ENCODE measurements around the gene ABCC4. TPM values are rescaled to one million over a fixed set of nuclear protein-coding genes. Genes with fewer than 3 reads are reported as not detected.
A peak's percentile ranks its signal among the peaks of the same experiment; 100 is the strongest.

The ABCC4 gene, protein sequence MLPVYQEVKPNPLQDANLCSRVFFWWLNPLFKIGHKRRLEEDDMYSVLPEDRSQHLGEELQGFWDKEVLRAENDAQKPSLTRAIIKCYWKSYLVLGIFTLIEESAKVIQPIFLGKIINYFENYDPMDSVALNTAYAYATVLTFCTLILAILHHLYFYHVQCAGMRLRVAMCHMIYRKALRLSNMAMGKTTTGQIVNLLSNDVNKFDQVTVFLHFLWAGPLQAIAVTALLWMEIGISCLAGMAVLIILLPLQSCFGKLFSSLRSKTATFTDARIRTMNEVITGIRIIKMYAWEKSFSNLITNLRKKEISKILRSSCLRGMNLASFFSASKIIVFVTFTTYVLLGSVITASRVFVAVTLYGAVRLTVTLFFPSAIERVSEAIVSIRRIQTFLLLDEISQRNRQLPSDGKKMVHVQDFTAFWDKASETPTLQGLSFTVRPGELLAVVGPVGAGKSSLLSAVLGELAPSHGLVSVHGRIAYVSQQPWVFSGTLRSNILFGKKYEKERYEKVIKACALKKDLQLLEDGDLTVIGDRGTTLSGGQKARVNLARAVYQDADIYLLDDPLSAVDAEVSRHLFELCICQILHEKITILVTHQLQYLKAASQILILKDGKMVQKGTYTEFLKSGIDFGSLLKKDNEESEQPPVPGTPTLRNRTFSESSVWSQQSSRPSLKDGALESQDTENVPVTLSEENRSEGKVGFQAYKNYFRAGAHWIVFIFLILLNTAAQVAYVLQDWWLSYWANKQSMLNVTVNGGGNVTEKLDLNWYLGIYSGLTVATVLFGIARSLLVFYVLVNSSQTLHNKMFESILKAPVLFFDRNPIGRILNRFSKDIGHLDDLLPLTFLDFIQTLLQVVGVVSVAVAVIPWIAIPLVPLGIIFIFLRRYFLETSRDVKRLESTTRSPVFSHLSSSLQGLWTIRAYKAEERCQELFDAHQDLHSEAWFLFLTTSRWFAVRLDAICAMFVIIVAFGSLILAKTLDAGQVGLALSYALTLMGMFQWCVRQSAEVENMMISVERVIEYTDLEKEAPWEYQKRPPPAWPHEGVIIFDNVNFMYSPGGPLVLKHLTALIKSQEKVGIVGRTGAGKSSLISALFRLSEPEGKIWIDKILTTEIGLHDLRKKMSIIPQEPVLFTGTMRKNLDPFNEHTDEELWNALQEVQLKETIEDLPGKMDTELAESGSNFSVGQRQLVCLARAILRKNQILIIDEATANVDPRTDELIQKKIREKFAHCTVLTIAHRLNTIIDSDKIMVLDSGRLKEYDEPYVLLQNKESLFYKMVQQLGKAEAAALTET (N-terminal part only)
- 9.0 TPM for total RNA-seq

- peak; percentile 32 for DNase-seq
Measured at GRCh38 chr13:95301183-95301967, at the start of gene ABCC4. ABCC4 (minus strand) TSS chr13:95301451; CDS start chr13:95301314, 137 bp downstream.

- DNase-seq: no peak
Measured at GRCh38 chr13:95349267-95349666, 48.0 kb upstream of the ABCC4 start.

DNA sequence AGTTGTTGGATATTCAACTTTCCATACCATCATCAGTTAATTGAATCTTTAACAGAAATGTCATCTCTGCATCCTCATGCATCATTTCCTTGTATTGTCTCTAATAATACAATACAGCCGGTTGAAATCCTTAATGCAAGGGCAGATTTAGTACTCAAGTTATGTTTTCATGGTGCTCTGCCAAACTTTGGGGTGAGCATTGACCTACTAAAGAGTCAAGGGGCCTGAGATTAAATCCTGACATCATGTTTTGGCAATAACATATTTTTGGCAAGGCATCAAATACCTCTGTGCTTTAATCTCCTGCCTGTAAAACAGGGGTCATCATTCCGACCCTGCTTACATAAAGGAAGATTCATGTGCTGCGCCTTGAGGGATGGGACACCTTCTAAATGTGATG, 42.7 kb upstream of the ABCC4 start:
- DNase-seq: no peak

DNA sequence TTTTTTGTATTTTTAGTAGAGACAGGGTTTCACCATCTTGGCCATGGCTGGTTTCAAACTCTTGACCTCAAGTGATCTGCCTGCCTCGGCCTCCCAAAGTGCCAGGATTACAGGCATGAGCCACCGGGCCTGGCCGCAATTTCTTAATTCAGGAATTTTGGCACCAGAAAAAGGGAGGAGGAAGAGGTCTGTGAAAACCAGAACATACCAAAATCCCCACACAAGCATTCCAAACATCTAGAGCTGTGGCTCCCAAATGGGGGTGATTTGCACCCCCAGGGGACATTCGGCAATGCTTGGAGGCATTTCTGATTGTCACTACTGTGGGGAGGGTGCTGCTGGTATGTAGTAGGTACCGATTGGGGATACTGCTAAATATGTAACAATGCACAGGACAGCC, 40.2 kb upstream of the ABCC4 start:
- DNase-seq: no peak

GRCh38 chr13:95338905-95339304, 37.7 kb upstream of the ABCC4 start:
- DNase-seq: no peak

DNA sequence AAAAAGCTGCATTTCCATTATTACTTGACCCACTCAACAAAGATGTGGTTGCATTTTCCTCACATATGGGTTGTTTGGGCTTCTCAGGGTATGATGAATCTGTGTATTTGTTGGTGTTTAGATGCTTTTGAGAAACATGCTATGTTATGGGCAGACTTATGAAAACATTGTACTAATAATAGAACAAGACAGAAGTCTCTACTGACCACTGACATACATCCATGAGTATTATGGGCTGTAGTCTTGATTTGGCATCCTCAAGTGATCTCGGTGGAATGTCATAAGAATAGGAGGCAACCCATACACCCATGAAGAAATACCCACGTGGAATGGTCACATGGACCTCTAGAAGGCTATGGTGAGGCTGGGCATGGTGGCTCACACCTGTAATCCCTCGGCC, 36.3 kb upstream of the ABCC4 start:
- DNase-seq: no peak

- no peak for DNase-seq
Measured at GRCh38 chr13:95335667-95336066, 34.4 kb upstream of the ABCC4 start.

DNA sequence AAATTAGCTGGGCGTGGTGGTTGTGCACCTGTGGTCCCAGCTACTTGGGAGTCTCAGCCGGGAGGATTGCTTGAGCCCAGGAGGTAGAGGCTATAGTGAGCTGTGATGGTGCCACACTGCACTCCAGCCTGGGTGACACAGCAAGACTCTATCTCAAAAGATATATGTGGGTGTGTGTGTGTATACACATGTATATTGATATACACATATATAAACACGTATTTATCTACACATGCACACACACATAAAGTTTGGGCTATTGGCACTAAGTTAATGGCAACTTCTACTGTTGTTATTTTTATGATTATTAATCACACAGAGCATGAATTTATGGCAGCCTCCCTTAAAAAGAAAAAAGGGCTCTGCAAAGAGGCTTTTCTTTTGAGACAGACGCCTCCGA, 27.1 kb upstream of the ABCC4 start:
- no peak for DNase-seq

- DNase-seq: no peak
Measured at GRCh38 chr13:95327190-95327589, 25.9 kb upstream of the ABCC4 start.

DNA sequence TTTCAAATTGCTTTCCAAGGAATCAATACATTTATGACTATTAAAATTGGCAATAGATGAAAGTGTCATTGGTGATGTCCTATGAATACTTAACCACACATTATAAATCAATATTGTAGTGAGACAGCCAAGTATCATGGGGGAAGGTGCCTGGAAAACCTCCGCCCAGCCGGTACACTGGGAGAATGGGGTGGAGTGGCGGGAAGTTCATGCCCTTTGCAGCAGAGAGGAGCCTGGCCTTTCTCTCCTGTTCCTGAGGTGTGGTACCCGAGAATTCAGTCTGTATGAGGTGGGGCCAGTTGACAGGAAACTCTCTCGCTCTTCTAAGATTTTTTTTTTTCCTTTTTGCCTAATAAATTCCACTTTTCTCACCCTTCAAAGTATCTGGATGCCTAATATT, 25.4 kb upstream of the ABCC4 start:
- no peak for DNase-seq

GRCh38 chr13:95325485-95325884, 24.2 kb upstream of the ABCC4 start:
- DNase-seq: no peak

DNA sequence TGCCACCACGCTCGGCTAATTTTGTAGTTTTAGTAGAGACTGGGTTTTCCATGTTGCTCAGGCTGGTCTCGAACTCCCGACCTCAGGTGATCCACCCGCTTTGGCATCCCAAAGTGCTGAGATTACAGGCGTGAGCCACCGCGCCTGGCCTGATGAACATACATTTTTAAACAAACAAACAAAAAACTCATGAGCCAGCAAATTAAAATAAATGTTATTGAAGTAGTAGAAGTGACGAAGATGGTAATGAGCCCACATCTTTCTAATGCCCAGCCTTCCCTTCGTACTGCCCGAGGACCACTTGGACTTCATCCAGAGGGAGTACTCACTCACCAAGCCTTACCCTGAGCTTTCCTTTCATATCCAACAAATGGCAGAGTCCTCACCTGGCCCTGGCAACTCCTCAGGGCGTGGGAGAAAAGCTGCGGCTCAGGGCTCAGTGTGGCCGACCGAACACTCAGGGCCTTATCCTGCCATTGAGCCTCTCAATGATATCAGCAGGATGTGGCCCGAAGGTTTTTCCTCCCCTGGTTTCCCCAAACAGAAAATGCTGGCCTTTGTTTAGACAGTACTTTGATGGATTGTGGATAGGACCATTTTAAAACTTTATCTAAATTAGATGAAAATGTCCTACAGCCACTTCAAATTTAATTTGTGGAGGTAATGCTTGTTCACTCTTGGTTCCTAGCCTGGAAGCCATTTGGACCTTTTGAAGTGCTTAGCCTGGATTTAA, 22.8 kb upstream of the ABCC4 start:
- no peak for DNase-seq

- DNase-seq: no peak
Measured at GRCh38 chr13:95319551-95320274, 18.5 kb upstream of the ABCC4 start.

DNA sequence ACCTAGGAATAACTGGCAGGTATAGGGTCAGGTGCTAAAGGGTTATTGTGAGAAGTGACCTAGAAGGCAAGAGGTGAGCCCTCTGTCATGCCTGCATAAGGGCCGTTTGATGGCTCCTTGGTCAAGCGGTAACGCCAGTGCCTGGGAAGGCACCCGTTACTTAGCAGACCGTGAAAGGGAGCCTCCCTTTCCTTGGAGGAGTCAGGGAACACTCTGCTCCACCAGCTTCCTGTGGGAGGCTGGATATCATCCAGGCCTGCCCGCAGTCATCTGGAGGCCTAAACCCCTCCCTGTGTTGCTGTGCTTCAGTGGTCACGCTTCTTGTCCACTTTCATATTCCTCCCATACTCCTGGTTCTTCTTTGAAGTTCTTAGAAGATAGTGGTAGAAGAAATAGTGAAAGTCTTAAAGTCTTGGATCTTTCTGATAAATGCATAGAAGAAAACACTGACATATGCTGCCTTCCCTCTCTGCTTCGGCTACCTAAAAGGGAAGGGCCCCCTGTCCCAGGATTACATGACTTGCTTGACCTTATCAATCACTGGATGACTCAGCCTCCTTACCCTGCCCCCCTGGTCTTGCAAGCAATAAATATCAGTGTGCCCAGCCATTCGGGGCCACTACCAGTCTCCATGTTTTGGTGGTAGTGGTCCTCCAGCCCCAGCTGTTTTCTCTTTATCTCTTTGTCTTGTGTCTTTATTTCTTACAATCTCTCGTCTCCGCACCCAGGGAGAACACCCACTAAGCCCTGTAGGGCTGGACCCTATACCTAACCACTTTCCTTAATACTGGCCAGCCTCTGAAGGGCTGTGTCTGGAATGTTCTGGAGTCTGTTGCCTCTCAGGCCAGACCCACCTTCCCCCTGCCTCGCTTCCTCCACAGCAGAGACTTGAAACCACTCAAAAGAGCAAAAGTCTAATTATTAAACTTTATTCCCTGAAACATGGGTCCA, 16.1 kb upstream of the ABCC4 start:
- DNase-seq: no peak

DNA sequence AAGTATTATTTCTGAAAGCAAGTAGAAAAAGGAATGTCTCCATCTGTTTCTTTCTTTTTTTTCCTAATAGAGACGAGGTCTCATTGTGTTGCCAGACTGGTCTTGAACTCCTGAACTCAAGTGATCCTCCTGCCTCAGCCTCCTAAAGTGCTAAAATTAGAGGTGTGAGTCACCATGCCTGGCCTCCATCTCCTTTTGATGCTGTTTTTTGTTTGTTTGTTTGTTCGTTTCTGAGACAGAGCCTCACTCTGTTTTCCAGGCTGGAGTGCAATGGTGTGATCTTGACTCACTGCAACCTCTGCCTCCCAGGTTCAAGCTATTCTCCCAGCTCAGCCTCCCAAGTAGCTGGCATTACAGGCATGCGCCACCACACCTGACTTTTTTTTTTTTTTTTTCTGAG, 14.5 kb upstream of the ABCC4 start:
- DNase-seq: no peak

GRCh38 chr13:95307507-95307906, 6.3 kb upstream of the ABCC4 start:
- DNase-seq: no peak

DNA sequence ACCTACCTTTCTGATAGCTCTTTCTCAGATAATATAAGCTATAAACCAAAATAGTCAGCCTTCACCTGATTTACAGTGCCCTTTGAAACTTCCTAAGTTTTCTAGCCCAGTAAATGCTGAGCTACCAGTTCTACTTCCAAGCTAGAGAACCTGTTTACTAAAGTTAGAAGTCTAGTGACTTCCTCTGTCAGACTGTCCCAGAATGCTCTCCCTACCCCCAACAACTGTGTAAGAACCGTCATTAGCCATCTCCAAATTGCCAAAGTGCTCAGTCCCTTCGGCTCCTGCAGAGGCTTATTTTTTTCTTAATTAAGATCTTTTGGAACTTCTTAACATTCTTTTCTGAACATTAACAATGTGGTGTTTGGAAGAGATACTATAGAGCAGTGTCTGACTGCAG, 3.2 kb upstream of the ABCC4 start:
- no peak for DNase-seq

DNA sequence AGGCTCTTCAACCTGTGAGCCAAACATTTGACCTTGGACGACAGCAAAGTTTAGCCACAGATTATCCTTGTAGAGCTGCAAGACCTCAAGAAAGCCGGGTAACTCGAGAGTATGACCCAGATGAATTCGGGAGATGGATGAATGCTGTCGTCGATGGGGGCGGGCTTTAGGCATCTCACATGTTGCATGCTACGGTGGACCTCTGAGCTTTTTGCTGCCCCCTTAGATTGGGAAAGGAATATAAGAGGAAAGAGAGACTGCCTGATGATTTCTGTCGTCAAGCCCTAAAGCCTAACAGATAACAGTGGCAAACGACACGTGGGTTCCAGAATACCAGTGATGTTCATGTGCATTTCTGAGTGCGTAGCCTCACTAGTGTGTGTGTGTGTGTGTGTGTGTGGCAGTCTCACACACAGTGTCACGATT, 730 bp upstream of the ABCC4 start:
- no peak for DNase-seq

DNA sequence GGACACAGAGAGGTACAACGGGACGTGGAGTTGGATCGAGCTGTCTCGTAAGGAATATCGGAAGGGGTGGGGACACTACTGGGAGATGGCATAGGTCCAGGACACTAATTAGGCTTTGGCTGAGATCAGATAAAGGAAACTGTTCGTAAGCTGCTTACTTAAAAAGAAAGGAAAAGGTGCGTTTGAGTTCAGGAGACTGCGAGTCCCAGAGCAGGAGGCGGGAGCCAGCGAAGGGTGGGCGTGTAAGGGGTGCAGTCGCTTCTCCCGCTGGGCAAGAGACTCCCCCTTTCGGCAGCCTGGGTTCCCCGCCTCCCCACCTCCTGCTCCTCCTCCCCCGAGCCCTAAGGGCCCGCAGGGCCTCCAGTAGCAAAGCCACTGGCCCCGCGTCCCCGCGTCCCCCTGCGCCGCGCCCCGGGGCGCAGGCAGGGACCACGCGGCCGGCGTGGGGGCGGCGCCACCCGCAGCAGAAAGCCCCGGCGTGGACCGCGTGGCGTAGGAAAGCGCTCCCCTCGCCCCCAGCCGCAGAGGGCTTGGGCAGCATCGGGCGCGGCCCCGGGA, 547 bp downstream of the ABCC4 start:
- DNase-seq: peak; percentile 20

Measured in skin of body (tissue), 2 donors.